SU-DHL-6 (cell line): ENCODE data around the gene CERS6.

Experiments
- H2AFZ ChIP-seq: fragments of 200-600 bp; sonication (generic); 2 replicates; pipeline ENCODE4 v1.6.1; 2014; ENCODE audit warnings: low read depth, mild to moderate bottlenecking, moderate library complexity, mixed read lengths, antibody characterized with exemption, low read length; ENCODE audit not compliant: severe bottlenecking
- H3F3A ChIP-seq: fragments of 200-600 bp; shearing (Covaris generic); 2 replicates; pipeline ENCODE4 v1.6.0; 2016; ENCODE audit warnings: antibody characterized with exemption, mild to moderate bottlenecking; ENCODE audit not compliant: insufficient read depth
- H3K27ac ChIP-seq: fragments of 200-600 bp; sonication (generic); 2 replicates; pipeline ENCODE4 v1.5.1; 2016; ENCODE audit warnings: low read depth, mild to moderate bottlenecking, low read length, moderate library complexity, mixed read lengths
- H3K27me3 ChIP-seq: fragments of 200-600 bp; sonication (generic), shearing (Covaris generic); 2 replicates; pipeline ENCODE4 v1.6.0; 2014; ENCODE audit warnings: mild to moderate bottlenecking, low read length
- H3K36me3 ChIP-seq: fragments of 200-600 bp; sonication (generic); 2 replicates; pipeline ENCODE4 v1.6.1; 2014; ENCODE audit warnings: mild to moderate bottlenecking, low read length, mixed read lengths
- H3K4me2 ChIP-seq: fragments of 300-600, 200-600 bp; shearing (Covaris generic), sonication (generic); 2 replicates; pipeline ENCODE4 v1.6.0; 2014; ENCODE audit warnings: low read length, low read depth, mild to moderate bottlenecking; ENCODE audit not compliant: poor library complexity, severe bottlenecking
- H3K4me3 ChIP-seq: fragments of 200-600 bp; sonication (generic); 2 replicates; pipeline ENCODE4 v1.5.1; 2014; ENCODE audit warnings: antibody characterized with exemption, low read length, mild to moderate bottlenecking, mixed read lengths; ENCODE audit not compliant: insufficient read depth, poor library complexity, severe bottlenecking
- H3K79me2 ChIP-seq: fragments of 200-600 bp; sonication (generic); 2 replicates; pipeline ENCODE4 v1.6.1; 2014; ENCODE audit warnings: mild to moderate bottlenecking, low read length, moderate library complexity; ENCODE audit not compliant: insufficient read depth
- H3K9ac ChIP-seq: fragments of 200-600 bp; sonication (generic); 2 replicates; pipeline ENCODE4 v1.7.0; 2014; ENCODE audit warnings: mild to moderate bottlenecking, low read length
- H3K9me2 ChIP-seq: fragments of 200-600 bp; sonication (generic); replicated peaks from 2 replicates; pipeline ENCODE4 v1.6.1; 2014; ENCODE audit warnings: low read length; ENCODE audit not compliant: insufficient read depth
- H3K9me3 ChIP-seq: fragments of 200-600 bp; sonication (generic); 2 replicates; pipeline ENCODE4 v1.6.1; 2014; ENCODE audit warnings: low read length, mixed read lengths; ENCODE audit not compliant: insufficient read depth
- H4K20me1 ChIP-seq: fragments of 200-600 bp; sonication (generic); 2 replicates; pipeline ENCODE4 v1.6.1; 2014; ENCODE audit warnings: low read depth, mild to moderate bottlenecking, antibody characterized with exemption, low read length, moderate library complexity, mixed read lengths
- EZH2phosphoT487 ChIP-seq: fragments of 200-600 bp; sonication (generic), shearing (Covaris generic); conservative IDR thresholded peaks from 2 replicates; pipeline ENCODE4 v1.6.1; 2018; ENCODE audit warnings: mild to moderate bottlenecking, antibody characterized with exemption, low read length, moderate library complexity, mixed read lengths
- TF ChIP-seq, protein P1 (sequence below): fragments of 200-600 bp; sonication (generic); IDR thresholded peaks from one replicate; pipeline ENCODE4 v1.5.1; 2017; ENCODE audit warnings: antibody characterized with exemption, mild to moderate bottlenecking, low read length, moderate library complexity; ENCODE audit not compliant: insufficient read depth, poor library complexity, severe bottlenecking

Gene CERS6

DNA sequence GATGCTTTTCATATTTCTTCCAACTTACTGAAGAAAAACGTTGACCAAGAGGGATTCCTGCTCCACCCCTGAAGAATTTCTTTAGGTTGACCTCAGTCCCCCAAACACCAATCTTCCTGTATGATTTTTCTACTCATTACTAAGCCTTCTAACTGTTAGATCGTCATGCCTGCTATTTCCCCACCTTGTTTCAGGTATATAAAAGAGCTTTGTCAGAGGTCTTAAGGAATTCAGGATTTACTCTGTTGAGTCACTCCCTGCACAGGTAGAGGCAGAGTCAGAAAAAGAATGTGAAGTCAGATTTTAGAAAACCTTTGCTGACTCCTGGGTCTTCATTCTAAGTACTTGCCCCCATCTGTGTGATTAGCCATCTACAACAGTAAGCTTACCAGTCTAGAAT, 262.6 kb downstream of the CERS6 start:
- H3K4me2 ChIP-seq, result no peak overlapping the region
- no peak overlapping the region for H3K9ac ChIP-seq

DNA sequence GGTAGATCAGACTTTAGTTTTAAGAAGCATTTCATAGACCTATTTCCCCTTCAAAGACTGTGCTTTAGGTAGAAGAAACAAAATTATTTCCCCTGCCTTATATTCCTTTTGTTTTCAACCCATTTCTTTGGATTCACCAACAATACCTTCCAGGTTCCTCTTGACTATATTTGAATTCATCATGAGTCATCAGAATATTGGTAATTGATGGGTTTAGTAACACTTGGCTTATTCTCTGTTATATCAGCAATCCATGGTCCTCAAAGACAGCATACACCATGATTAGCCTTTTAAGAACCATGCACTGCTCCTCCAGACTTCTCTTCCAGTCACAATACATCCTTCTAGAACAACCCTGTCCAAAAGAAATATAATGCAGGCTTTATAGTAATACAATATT, 263.4 kb downstream of the CERS6 start:
- H3K9ac ChIP-seq, result no peak overlapping the region
- H3K9me3 ChIP-seq, result no peaks in the 10 kb centered on the region
- no peaks in the 10 kb centered on the region for H3K27me3 ChIP-seq
- H3K36me3 ChIP-seq, result no peaks in the 10 kb centered on the region
- H4K20me1 ChIP-seq, result no peaks in the 10 kb centered on the region
- H3K27ac ChIP-seq, result no peak overlapping the region
- H3K4me2 ChIP-seq, result no peak overlapping the region
- no peaks in the 10 kb centered on the region for H3F3A ChIP-seq
- no peaks in the 10 kb centered on the region for H3K9me2 ChIP-seq
- no peak overlapping the region for H3K4me3 ChIP-seq
- no peak overlapping the region for H2AFZ ChIP-seq
- H3K79me2 ChIP-seq, result no peaks in the 10 kb centered on the region
- TF ChIP-seq, protein P1, sequence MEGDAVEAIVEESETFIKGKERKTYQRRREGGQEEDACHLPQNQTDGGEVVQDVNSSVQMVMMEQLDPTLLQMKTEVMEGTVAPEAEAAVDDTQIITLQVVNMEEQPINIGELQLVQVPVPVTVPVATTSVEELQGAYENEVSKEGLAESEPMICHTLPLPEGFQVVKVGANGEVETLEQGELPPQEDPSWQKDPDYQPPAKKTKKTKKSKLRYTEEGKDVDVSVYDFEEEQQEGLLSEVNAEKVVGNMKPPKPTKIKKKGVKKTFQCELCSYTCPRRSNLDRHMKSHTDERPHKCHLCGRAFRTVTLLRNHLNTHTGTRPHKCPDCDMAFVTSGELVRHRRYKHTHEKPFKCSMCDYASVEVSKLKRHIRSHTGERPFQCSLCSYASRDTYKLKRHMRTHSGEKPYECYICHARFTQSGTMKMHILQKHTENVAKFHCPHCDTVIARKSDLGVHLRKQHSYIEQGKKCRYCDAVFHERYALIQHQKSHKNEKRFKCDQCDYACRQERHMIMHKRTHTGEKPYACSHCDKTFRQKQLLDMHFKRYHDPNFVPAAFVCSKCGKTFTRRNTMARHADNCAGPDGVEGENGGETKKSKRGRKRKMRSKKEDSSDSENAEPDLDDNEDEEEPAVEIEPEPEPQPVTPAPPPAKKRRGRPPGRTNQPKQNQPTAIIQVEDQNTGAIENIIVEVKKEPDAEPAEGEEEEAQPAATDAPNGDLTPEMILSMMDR, result no peak
- TF ChIP-seq EZH2phosphoT487, result no peak

More for the DNA sequence above, 262.6 kb downstream of the CERS6 start:
- H2AFZ ChIP-seq, result no peak overlapping the region
- H3F3A ChIP-seq, result no peaks in the 10 kb centered on the region
- no peaks in the 10 kb centered on the region for H3K79me2 ChIP-seq
- H3K27ac ChIP-seq, result no peak overlapping the region
- no peaks in the 10 kb centered on the region for H4K20me1 ChIP-seq
- H3K36me3 ChIP-seq, result no peaks in the 10 kb centered on the region
- H3K27me3 ChIP-seq, result no peaks in the 10 kb centered on the region
- H3K4me3 ChIP-seq, result no peak overlapping the region
- H3K9me2 ChIP-seq, result no peaks in the 10 kb centered on the region
- no peaks in the 10 kb centered on the region for H3K9me3 ChIP-seq
- TF ChIP-seq EZH2phosphoT487, result no peak
- TF ChIP-seq, protein P1, result no peak

DNA sequence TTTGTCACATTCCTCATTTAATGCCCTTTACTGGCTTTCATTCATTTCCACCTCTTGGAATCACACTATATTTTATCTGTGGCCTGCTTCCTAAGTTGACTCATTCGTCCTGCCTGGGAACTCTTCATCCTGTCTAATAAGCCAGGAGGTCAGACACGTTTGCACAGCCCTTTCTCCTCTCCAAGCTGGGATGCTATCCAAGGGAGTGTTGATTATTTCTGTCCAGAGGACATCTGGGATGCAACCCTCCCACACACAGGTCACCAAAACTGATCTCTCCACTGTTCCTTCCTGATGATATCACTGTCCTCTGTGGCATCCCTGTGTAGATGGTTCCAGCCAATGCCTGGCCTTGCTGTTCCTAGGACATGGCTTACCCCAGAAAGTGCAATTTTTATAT, 266.5 kb downstream of the CERS6 start:
- H4K20me1 ChIP-seq, result no peaks in the 10 kb centered on the region
- H3K79me2 ChIP-seq, result no peaks in the 10 kb centered on the region
- no peak overlapping the region for H2AFZ ChIP-seq
- H3K36me3 ChIP-seq, result no peaks in the 10 kb centered on the region
- H3F3A ChIP-seq, result no peaks in the 10 kb centered on the region
- no peak for TF ChIP-seq EZH2phosphoT487
- TF ChIP-seq, protein P1, result no peak
- no peaks in the 10 kb centered on the region for H3K27me3 ChIP-seq
- no peak overlapping the region for H3K27ac ChIP-seq
- no peaks in the 10 kb centered on the region for H3K9me3 ChIP-seq
- no peak overlapping the region for H3K9ac ChIP-seq
- H3K4me2 ChIP-seq, result no peak overlapping the region
- no peaks in the 10 kb centered on the region for H3K9me2 ChIP-seq
- H3K4me3 ChIP-seq, result no peak overlapping the region
